WTC11 (cell line): Measurements from ENCODE around the gene FKBP5.

ENCODE experiments used
- ESRRA ChIP-seq: sonication (generic); formaldehyde crosslinking; IDR thresholded peaks from 2 replicates; pipeline ENCODE4 v1.8.1; 2022; ENCODE audit warnings: mild to moderate bottlenecking, missing genetic modification reagents, borderline replicate concordance
- MYBL2 ChIP-seq: sonication (generic); formaldehyde crosslinking; IDR thresholded peaks from 2 replicates; pipeline ENCODE4 v1.8.1; 2023; ENCODE audit warnings: mild to moderate bottlenecking, moderate library complexity, missing genetic modification reagents
- PREB ChIP-seq: sonication (generic); formaldehyde crosslinking; IDR thresholded peaks from 2 replicates; pipeline ENCODE4 v1.8.1; 2022; ENCODE audit warnings: mild to moderate bottlenecking, missing genetic modification reagents, moderate library complexity, borderline replicate concordance
- SMAD4 ChIP-seq: sonication (generic); formaldehyde crosslinking; IDR thresholded peaks from 2 replicates; pipeline ENCODE4 v1.8.0; 2022; ENCODE audit warnings: mild to moderate bottlenecking, missing genetic modification reagents
- ZSCAN18 ChIP-seq: fragments of 250-450 bp; sonication (Bioruptor Pico); IDR thresholded peaks from 2 replicates; pipeline ENCODE4 v2.1.2; 2022; ENCODE audit warnings: mild to moderate bottlenecking, moderate library complexity
- TF ChIP-seq, protein P1 (sequence below): fragments of 200-600 bp; IDR thresholded peaks from 2 replicates; pipeline ENCODE4 v1.8.0; 2022; ENCODE audit warnings: antibody characterized with exemption
- TF ChIP-seq, protein P2 (sequence below): sonication (generic); formaldehyde crosslinking; IDR thresholded peaks from 2 replicates; pipeline ENCODE4 v1.8.1; 2023; ENCODE audit warnings: mild to moderate bottlenecking, missing genetic modification reagents, moderate library complexity

DNA sequence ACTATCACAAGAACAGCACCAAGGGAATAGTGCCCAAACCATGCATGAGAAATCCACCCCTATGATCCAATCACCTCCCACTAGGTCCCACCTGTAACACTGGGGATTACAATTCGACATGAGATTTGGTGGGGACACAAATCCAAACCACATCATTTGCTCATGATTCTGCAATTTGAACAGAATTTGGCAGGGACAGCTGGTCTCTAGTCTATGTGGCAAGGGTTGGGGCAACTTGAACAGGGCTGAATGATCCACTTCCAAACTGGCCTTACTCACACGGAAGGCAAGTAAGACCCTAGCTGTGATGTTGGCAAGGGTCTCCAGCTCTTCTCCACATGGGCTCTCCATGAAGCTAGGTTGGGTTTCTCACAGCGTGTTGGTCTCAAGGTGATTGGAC, 10.1 kb upstream of the FKBP5 start:
- TF ChIP-seq, protein P1, sequence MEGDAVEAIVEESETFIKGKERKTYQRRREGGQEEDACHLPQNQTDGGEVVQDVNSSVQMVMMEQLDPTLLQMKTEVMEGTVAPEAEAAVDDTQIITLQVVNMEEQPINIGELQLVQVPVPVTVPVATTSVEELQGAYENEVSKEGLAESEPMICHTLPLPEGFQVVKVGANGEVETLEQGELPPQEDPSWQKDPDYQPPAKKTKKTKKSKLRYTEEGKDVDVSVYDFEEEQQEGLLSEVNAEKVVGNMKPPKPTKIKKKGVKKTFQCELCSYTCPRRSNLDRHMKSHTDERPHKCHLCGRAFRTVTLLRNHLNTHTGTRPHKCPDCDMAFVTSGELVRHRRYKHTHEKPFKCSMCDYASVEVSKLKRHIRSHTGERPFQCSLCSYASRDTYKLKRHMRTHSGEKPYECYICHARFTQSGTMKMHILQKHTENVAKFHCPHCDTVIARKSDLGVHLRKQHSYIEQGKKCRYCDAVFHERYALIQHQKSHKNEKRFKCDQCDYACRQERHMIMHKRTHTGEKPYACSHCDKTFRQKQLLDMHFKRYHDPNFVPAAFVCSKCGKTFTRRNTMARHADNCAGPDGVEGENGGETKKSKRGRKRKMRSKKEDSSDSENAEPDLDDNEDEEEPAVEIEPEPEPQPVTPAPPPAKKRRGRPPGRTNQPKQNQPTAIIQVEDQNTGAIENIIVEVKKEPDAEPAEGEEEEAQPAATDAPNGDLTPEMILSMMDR = no peak
- TF ChIP-seq MYBL2 (CRISPR knock-in tag) (no peak), PREB (CRISPR knock-in tag) (no peak), SMAD4 (no peak), ESRRA (CRISPR knock-in tag) (no peak), ZSCAN18 (CRISPR knock-in tag) (no peak)
- TF ChIP-seq, protein P2, sequence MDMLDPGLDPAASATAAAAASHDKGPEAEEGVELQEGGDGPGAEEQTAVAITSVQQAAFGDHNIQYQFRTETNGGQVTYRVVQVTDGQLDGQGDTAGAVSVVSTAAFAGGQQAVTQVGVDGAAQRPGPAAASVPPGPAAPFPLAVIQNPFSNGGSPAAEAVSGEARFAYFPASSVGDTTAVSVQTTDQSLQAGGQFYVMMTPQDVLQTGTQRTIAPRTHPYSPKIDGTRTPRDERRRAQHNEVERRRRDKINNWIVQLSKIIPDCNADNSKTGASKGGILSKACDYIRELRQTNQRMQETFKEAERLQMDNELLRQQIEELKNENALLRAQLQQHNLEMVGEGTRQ = no peak
